NCI-H128 (cell line): ENCODE data around the gene MXRA7.

Experiments
- DNase-seq: peaks from one replicate; lab custom pipeline; 2025; ENCODE audit not compliant: unreplicated experiment; lab: John Stamatoyannopoulos, UW

The MXRA7 gene

DNA sequence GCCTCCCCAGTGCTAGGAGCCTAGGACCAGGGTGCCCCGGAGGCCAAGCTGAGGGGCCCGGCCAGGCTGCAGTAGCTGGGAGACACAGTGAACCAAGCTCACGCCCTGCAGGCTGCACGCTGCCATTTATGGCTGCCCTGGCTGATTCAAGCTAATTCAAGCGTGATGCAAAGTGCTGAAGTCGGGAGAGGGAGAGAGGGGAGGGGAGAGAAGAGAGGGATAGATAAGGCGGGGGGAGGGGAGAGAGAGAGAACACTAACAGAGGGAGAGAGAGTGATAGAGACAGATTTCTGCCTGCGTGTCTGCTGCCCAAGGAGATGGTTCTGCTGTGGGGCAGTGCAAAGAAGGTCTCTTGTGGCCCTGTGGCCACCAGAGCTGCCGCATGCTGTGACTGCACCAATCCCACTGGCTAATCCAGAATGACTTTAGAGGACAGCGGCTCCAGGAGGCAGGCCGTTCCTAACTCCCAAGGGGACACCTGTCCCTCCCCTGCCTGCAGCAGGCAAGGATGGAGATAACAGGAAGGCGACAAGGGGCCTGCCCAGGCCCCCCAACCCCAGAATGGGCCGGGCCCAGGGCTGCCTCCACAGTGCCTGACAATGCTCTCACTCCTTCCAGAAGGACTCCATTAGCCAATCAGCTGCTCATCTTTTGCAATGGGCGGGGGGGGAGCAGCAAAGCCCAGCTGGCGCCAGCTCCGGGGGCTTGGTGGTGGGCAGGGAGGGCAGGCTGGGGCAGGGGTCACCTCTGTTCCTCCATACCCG lies 12.9 kb downstream of the MXRA7 start:
- no peak for DNase-seq

- no peak for DNase-seq
These were observed 13.7 kb downstream of the MXRA7 start for GRCh38 chr17:76696763-76697701.

GRCh38 chr17:76695059-76695831 lies 15.5 kb downstream of the MXRA7 start:
- DNase-seq, result no peak

- DNase-seq, result no peak
These were observed 19.2 kb downstream of the MXRA7 start for GRCh38 chr17:76691379-76692191.

DNA sequence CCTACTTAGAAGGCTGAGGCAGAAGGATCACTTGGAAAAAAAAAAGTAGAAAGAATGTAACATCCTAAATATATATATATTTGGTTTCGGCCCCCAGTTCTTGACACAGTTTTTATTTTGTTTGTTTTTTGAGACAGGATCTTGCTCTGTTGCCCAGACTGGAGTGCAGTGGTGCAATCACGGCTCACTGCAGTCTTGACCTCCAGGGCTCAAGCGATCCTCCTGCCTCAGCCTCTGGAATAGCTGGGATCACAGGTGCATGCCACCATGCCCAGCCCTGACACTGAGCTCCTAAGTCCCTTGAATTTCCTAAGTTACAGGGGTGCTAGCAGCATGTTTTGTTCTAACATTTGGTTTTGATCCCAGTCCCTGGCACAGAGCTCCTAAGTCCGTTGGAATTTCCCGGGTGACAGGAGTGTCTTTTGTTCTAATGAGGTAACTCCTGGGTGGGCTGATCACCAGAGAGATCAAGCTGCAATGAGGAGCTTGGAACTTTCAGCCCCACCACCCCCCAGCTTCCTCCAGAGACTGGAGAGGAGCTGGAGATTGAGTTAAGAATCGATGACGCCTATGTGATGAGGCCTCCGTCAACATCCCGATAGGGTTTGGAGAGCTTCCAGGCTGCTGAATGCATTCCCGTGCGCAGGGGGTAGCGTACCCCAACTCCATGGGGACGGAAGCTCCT lies 20.0 kb downstream of the MXRA7 start:
- DNase-seq, result no peak

DNA sequence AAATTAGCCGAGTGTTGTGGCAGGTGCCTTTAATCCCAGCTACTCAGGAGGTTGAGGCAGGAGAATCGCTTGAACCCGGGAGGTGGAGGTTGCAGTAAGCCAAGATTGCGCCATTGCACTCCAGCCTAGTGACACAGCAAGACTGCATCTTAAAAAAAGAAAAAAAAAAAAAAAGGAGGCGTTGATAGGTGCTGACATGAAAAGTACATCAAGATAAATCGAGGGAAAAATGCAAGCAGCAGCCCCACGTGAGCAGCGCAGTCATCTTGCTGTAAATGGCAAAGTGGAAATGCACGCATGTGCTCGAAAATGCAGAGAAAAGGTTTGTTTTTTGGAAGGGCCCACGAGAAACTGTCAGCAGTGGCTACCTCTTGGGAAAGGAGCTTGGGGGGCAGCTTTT lies 20.9 kb downstream of the MXRA7 start:
- no peak for DNase-seq

DNA sequence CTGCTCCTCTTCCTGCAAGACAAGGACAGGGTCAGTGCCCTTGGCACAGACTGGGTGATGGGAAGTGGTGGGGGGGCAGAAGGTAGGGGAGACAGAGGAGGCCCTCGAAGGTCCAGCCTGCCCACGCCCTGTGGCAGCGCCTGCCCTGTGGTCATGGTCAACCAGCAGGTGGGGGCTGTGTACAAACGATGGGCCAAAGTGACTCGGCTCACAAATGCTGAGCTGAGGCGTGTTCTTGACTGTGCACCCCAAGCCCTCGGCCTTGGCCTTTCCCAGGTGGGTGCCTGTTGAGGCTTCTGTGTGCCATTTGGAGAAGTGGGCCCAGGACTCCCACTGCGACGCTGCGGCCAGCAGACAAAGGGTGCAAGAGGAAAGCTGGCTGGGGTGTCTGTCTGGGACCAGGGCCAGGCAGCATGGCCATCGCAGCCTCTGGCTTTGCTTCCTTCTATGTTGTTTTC lies 22.6 kb downstream of the MXRA7 start:
- DNase-seq, result no peak

DNA sequence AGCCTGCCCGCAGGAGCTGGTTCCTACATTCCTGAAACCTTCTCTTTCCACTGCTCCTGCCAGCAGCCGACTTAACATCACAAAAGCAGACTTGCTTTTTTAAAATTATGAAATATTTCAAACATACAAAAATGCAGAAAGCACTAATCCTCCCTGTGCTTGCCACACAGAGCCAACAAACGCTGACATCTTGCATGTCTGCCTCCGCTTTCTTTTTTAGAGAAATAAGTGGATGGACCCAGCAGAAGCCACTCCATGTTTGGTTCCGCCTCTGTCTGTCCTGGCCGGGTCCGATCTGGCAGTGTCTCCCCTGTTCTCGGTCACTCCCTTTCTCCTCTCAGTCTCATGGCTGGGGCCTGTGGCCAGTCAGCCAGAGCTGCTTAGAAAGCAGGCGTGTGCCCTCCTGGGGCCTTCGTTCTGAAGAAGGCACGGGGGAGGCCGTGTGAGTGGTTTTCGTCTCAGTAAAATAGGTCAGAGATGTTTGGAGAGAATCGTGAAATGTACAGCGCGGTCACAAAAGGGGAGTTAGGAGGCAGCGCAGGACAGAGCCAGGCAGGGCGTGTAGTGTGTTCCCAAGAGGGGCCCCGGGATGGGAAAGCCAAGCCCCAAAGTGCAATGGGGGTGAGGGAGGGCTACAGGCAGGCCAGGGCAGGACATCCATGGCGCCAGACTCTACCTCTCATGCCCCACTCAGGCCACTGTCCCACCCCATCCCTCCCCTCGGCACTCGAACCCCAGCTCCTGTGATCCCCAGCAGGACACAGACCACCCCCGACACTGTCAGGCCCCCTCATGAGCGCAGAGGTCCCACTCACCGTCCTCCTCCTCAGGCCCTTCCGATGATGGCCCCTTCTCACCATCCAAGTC lies 23.2 kb downstream of the MXRA7 start:
- DNase-seq, result no peak

DNA sequence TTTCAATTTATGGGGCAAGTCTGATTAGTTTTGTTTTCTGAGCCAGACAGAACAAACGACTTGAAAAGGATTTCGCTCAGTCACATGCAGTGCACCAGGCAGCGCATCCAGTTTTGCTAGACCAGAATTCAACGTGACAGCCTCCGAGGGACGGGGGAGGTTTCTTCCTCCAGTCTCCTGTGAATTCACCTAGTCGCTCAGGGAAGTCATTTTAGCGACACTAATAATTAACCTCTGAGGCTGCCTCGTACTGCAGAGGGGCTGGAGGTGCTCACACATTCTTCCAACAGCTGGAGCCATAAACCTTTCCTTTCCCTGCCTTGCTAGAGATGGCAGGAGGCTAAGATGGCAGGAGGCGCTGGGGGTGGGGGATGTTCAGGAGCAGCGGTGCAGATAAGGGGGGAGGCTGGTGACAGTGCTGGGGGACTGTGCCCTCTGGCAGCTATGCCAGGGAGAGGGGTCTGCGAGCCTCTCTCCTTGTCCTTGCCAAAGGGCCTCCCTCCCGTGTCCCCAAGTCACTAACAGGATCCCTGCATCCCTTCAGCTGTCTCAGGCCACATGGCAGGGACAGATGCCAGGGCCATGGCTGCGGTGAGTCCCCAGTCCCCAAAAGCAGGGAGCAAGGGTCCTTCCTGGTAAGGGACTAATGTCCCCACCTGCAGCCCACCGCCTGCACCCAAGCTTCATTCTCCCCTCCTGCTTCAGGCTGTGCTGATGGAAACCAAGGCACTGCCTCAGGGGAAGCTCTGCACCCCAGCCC lies 24.0 kb downstream of the MXRA7 start:
- no peak for DNase-seq

GRCh38 chr17:76685846-76686245 lies 24.9 kb downstream of the MXRA7 start:
- DNase-seq, result no peak

DNA sequence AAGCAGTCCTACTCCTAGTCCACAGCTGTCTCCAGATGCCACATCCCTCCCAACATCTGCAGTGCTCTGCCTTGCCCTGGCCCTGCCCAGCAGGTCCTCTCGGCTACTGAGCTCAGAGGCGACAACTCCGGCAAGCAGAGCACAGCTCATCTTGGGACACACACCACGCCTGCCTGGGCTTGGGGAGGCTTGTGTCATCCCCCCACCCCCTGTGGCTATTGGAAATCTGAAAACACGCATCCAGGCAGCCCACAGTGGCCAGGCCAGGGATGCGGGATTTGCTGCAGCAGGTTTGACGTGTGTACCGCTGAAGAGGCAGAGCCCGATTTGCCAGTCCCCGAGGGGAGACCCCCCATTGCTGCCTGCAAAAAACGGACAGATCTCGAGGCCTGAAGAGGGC lies 25.4 kb downstream of the MXRA7 start:
- no peak for DNase-seq

- DNase-seq, result no peak
These were observed 26.0 kb downstream of the MXRA7 start for GRCh38 chr17:76684756-76685155.

- no peak for DNase-seq
These were observed 26.6 kb downstream of the MXRA7 start for GRCh38 chr17:76683921-76684745.

DNA sequence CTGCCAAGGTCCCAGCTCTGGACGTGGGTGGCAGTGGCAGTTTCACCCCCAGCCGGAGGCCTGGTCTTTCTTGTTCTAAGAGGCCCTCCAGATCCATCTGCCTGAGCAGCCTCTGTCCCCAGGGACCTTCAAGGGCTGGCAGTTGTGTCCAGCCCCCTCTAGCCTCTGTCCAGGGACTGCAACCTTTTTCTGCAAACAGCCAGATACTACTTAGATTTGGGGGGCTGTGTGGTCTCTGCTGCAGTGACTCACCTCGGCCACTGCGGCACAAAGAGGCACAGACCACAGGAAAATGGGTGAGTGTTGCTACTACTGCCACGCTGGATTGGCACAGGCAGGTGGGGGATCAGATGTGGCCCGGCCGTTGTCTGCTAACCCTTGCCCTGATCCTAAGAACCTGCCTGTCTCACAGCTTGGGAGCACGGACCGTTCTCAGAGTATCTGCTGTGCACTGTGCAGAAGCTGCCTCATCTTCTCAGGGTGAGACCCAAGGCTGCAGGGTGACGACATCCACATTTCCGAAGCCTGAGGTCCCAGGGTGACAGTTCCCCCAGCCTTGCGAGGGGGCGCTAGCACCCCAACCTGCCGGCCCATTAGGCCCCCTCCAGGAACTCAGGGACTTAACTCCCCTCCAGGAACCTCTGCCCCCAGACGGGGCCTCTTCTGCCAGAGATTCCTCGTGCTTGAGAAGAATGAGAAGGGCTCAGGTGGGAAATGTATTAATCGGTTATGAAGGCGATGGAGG lies 27.6 kb downstream of the MXRA7 start:
- DNase-seq, result no peak

GRCh38 chr17:76682296-76682695 lies 28.5 kb downstream of the MXRA7 start:
- no peak for DNase-seq

DNA sequence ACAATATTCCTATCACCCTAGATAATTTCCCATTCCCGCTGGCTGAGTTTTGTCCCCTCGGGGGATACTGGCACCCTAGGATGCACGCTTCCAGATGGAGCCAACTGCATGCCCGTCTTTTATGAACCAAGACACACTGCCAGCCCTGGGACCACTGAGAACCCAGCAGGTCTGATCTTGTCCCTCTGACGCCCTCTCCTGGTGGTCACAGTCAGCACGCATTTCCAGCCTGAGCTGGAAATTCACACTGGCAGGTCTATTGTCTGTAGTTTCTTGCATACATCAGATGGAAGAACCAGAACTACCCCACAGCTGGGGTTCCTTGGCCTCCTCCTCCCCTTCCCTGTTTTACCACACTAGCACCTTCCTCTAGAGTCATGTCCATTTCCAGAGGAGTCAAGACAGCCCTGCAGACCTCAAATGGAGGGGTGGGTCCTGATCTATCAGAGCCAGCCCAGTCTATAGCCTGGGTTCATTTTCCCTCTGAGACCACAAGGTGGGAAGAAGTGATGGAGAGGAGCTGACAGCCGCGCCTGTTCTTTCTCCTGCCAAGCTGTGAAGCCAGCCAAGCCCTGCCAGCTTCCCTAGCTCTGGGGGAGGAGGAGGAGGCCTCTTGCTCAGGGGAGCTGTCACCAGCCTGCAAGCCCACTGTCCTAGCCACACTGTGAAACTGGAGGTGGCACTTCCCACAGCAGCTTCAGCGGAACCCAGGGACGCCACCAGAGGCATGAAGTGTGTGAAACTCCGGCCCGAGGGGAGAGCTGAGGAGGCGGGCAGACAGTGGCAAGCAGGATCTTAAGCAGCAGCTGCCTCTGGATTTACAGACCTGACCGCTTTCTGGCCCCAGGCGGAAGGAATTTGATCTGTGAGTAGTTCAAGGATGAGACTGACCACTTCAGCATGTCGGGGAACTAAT lies 29.3 kb downstream of the MXRA7 start:
- DNase-seq, result no peak
